Gastroesophageal sphincter (tissue), 3 donors: ENCODE data around the gene BUD13.

Experiments used
- EP300 ChIP-seq: sonication (generic); formaldehyde crosslinking; IDR thresholded peaks from one replicate; pipeline ENCODE4 v1.6.1; 2017; ENCODE audit warnings: antibody characterized with exemption, mild to moderate bottlenecking
- POLR2A ChIP-seq, 2 donors: fragments of 450-650 bp; IDR thresholded peaks; one replicate each; pipeline ENCODE4 v1.6.1; 2017; ENCODE audit warnings: antibody characterized with exemption in 2 of 2, mild to moderate bottlenecking in 2 of 2, moderate library complexity in 1 of 2
- POLR2AphosphoS5 ChIP-seq: sonication (generic); formaldehyde crosslinking; IDR thresholded peaks from one replicate; pipeline ENCODE4 v1.6.1; 2017; ENCODE audit warnings: antibody characterized with exemption
- TF ChIP-seq, protein P1 (sequence below), 4 experiments: fragments of 200-600 bp in 2 of 4; fragments of 450-650 bp in 2 of 4; sonication (generic) in 1 of 4; IDR thresholded peaks; one replicate each; pipeline ENCODE4 v1.5.1; 2017 to 2019; ENCODE audit warnings: antibody characterized with exemption in 4 of 4, mild to moderate bottlenecking in 2 of 4, moderate library complexity in 2 of 4

DNA sequence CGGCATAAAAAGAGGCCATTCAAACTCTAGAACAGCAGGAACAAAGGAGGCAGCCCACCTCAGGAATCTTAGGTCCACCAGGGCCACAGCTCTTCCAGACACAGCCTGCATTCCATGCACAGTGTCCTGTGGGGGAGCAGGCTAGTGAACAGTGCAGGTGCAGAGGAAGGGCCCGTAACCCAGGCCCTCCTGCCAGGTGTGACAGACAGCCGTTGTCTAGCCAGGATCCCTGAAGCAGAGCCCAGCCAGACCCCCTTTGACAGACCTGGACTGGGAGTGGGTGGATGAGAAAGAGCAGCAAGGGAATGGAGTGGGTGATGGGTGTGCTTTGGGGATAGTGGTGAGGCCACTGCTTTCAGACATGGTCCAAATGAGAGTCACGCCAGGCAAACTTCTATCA lies 16.2 kb upstream of the BUD13 start:
- TF ChIP-seq POLR2A (IDR thresholded peaks at IDR 0.05), result no peak
- TF ChIP-seq, protein P1, sequence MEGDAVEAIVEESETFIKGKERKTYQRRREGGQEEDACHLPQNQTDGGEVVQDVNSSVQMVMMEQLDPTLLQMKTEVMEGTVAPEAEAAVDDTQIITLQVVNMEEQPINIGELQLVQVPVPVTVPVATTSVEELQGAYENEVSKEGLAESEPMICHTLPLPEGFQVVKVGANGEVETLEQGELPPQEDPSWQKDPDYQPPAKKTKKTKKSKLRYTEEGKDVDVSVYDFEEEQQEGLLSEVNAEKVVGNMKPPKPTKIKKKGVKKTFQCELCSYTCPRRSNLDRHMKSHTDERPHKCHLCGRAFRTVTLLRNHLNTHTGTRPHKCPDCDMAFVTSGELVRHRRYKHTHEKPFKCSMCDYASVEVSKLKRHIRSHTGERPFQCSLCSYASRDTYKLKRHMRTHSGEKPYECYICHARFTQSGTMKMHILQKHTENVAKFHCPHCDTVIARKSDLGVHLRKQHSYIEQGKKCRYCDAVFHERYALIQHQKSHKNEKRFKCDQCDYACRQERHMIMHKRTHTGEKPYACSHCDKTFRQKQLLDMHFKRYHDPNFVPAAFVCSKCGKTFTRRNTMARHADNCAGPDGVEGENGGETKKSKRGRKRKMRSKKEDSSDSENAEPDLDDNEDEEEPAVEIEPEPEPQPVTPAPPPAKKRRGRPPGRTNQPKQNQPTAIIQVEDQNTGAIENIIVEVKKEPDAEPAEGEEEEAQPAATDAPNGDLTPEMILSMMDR (IDR thresholded peaks at IDR 0.05), result no peak
- TF ChIP-seq POLR2AphosphoS5, result no peak
- no peak for TF ChIP-seq EP300
